GM18526 (cell line): ENCODE measurements around the gene NEO1.

Source experiments
- POLR2A ChIP-seq: IDR thresholded peaks from 3 replicates; pipeline ENCODE4 v1.6.1; 2011; ENCODE audit not compliant: insufficient read length; ENCODE audit errors: extremely low read depth

The NEO1 gene

GRCh38 chr15:73171711-73172110 is 119.4 kb downstream of the NEO1 start:
- TF ChIP-seq POLR2A = no peak

- no peak for TF ChIP-seq POLR2A
Measured at GRCh38 chr15:73172508-73172907, 120.2 kb downstream of the NEO1 start.

- no peak for TF ChIP-seq POLR2A
Measured at GRCh38 chr15:73174171-73174570, 121.9 kb downstream of the NEO1 start.

- TF ChIP-seq POLR2A = no peak
Measured at GRCh38 chr15:73175382-73175781, 123.1 kb downstream of the NEO1 start.

GRCh38 chr15:73176598-73176997 is 124.3 kb downstream of the NEO1 start:
- TF ChIP-seq POLR2A = no peak

- no peak for TF ChIP-seq POLR2A
Measured at GRCh38 chr15:73183071-73183470, 130.8 kb downstream of the NEO1 start.

GRCh38 chr15:73190189-73190601 is 137.9 kb downstream of the NEO1 start:
- no peak for TF ChIP-seq POLR2A

- no peak for TF ChIP-seq POLR2A
Measured at GRCh38 chr15:73195166-73195565, 142.9 kb downstream of the NEO1 start.

- no peak for TF ChIP-seq POLR2A
Measured at GRCh38 chr15:73196113-73196512, 143.8 kb downstream of the NEO1 start.

GRCh38 chr15:73200339-73200738 is 148.1 kb downstream of the NEO1 start:
- no peak for TF ChIP-seq POLR2A

- no peak for TF ChIP-seq POLR2A
Measured at GRCh38 chr15:73210630-73211029, 158.4 kb downstream of the NEO1 start.

GRCh38 chr15:73212424-73212823 is 160.2 kb downstream of the NEO1 start:
- no peak for TF ChIP-seq POLR2A

GRCh38 chr15:73225358-73226015 is 173.2 kb downstream of the NEO1 start:
- no peak for TF ChIP-seq POLR2A

- no peak for TF ChIP-seq POLR2A
Measured at GRCh38 chr15:73226093-73226814, 174.0 kb downstream of the NEO1 start.

GRCh38 chr15:73227433-73228056 is 175.3 kb downstream of the NEO1 start:
- no peak for TF ChIP-seq POLR2A

GRCh38 chr15:73228128-73228646 is 175.9 kb downstream of the NEO1 start:
- no peak for TF ChIP-seq POLR2A
